A549 (cell line): ENCODE results near the gene COPB2. TPM values are rescaled to one million over a fixed set of nuclear protein-coding genes. Genes with fewer than 3 reads are reported as not detected.
"Not testable (repeated sequence)": the region's sequence is repeated elsewhere in the genome, so short reads cannot be mapped to it uniquely, and the experiment has no call there.

Experiments used
- ATAC-seq, 2 experiments: fragments of 200-7000 bp in 1 of 2; fragments of >200 bp in 1 of 2; cut with Nextera tagmentation in 1 of 2; cut with Tn5 transposase in 1 of 2; 3 replicates each; pipeline versions ENCODE4 v1.8.0 to v1.9.1; 2018 to 2020; ENCODE audit warnings: mild to moderate bottlenecking in 1 of 2, moderate library complexity in 1 of 2
- CTCF ChIA-PET: fragments of 300-600 bp; sonication (Branson Sonifier 250); formaldehyde crosslinking; extraction: SDS; loops from one replicate; lab custom pipeline; 2021; ENCODE audit warnings: antibody characterized with exemption, inconsistent platforms; lab: Yijun Ruan, JAX
- POLR2A ChIA-PET: fragments of 350-600 bp; formaldehyde crosslinking; extraction: SDS; loops from one replicate; lab custom pipeline; 2021; ENCODE audit warnings: antibody characterized with exemption, inconsistent platforms; lab: Yijun Ruan, JAX
- DNase-seq, 2 experiments: peaks; one replicate each; pipeline versions ENCODE4 v3.0.0 to v3.0.0-alpha.2; 2011 to 2016; ENCODE audit warnings: low read depth in 1 of 2, low spot score in 1 of 2
- FAIRE-seq: peaks from 2 replicates; lab custom pipeline; 2011; peaks lifted over from hg19 to GRCh38; lab: Jason Lieb, UNC
- H3K27ac ChIP-seq, 2 experiments: fragments of >200 bp; sonication (Bioruptor Twin); formaldehyde crosslinking; 3 replicates each; pipeline ENCODE4 v1.5.1; 2016 to 2017
- H3K4me1 ChIP-seq: fragments of >200 bp; sonication (Bioruptor Twin); formaldehyde crosslinking; 3 replicates; pipeline ENCODE4 v1.6.1; 2016
- H3K4me2 ChIP-seq: fragments of >200 bp; sonication (Bioruptor Twin); formaldehyde crosslinking; 3 replicates; pipeline ENCODE4 v1.6.1; 2016
- H3K4me3 ChIP-seq: fragments of >200 bp; sonication (Bioruptor Twin); formaldehyde crosslinking; 3 replicates; pipeline ENCODE4 v1.5.1; 2016
- H3K9me3 ChIP-seq: fragments of >200 bp; sonication (Bioruptor Twin); formaldehyde crosslinking; 3 replicates; pipeline ENCODE4 v1.6.1; 2016
- ATOH8 ChIP-seq: fragments of 250-450 bp; sonication (Bioruptor Pico); IDR thresholded peaks from 2 replicates; pipeline ENCODE4 v1.5.0; 2020; ENCODE audit warnings: low read depth, mild to moderate bottlenecking, moderate library complexity
- BHLHE40 ChIP-seq: IDR thresholded peaks from 2 replicates; pipeline ENCODE4 v1.6.1; 2012; ENCODE audit warnings: low read depth, low read length, inconsistent platforms
- CBX8 ChIP-seq: fragments of 200-600 bp; sonication (generic); IDR thresholded peaks from 2 replicates; pipeline ENCODE4 v1.6.1; 2016
- CEBPB ChIP-seq, 2 experiments: fragments of >200 bp in 1 of 2; sonication (Bioruptor Twin) in 1 of 2; formaldehyde crosslinking in 1 of 2; IDR thresholded peaks; 2 replicates each; pipeline ENCODE4 v1.6.1; 2012 to 2016
- CHD4 ChIP-seq: fragments of 200-600 bp; sonication (generic); IDR thresholded peaks from 2 replicates; pipeline ENCODE4 v1.6.1; 2016; ENCODE audit warnings: antibody characterized with exemption, mild to moderate bottlenecking, borderline replicate concordance
- EHF ChIP-seq: fragments of 250-450 bp; sonication (Bioruptor Pico); IDR thresholded peaks from 2 replicates; pipeline ENCODE4 v1.5.0; 2020; ENCODE audit warnings: mild to moderate bottlenecking
- ELK1 ChIP-seq: fragments of 150-350 bp; IDR thresholded peaks from 2 replicates; pipeline ENCODE4 v1.6.1; 2014; ENCODE audit warnings: low read depth, mild to moderate bottlenecking, low read length
- ESRRA ChIP-seq: fragments of 150-350 bp; IDR thresholded peaks from 2 replicates; pipeline ENCODE4 v1.6.1; 2014; ENCODE audit warnings: mild to moderate bottlenecking, low read length, borderline replicate concordance
- FOXS1 ChIP-seq: fragments of 250-450 bp; sonication (Bioruptor Pico); IDR thresholded peaks from 2 replicates; pipeline ENCODE4 v1.5.0; 2020; ENCODE audit warnings: mild to moderate bottlenecking, moderate library complexity
- HDAC2 ChIP-seq: fragments of 200-600 bp; sonication (generic); IDR thresholded peaks from 2 replicates; pipeline ENCODE4 v1.6.1; 2016
- HES2 ChIP-seq: fragments of >200 bp; sonication (Bioruptor Twin); formaldehyde crosslinking; IDR thresholded peaks from 2 replicates; pipeline ENCODE4 v1.6.1; 2016
- HOXB13 ChIP-seq: fragments of 250-450 bp; sonication (Bioruptor Pico); IDR thresholded peaks from 2 replicates; pipeline ENCODE4 v1.5.0; 2020; ENCODE audit warnings: low read depth, mild to moderate bottlenecking, moderate library complexity
- JUN ChIP-seq, 2 experiments: fragments of >200 bp; sonication (Bioruptor Twin); formaldehyde crosslinking; IDR thresholded peaks; 2 replicates in 1 of 2; 3 replicates in 1 of 2; pipeline ENCODE4 v1.6.1; 2016 to 2017
- JUNB ChIP-seq: fragments of >200 bp; sonication (Bioruptor Twin); formaldehyde crosslinking; IDR thresholded peaks from 2 replicates; pipeline ENCODE4 v1.6.1; 2016
- KDM5A ChIP-seq: fragments of 200-600 bp; sonication (generic); IDR thresholded peaks from 2 replicates; pipeline ENCODE4 v1.6.1; 2016; ENCODE audit warnings: antibody characterized with exemption, mild to moderate bottlenecking
- MAFK ChIP-seq: fragments of 450-650 bp; IDR thresholded peaks from 2 replicates; pipeline ENCODE4 v1.6.1; 2014; ENCODE audit not compliant: partially characterized antibody
- NFE2L2 ChIP-seq: fragments of 150-350 bp; conservative IDR thresholded peaks from 2 replicates; pipeline ENCODE4 v1.6.1; 2014; ENCODE audit warnings: low read length
- NPAS2 ChIP-seq: fragments of 250-450 bp; sonication (Bioruptor Pico); IDR thresholded peaks from 2 replicates; pipeline ENCODE4 v1.8.0; 2022; ENCODE audit warnings: mild to moderate bottlenecking, moderate library complexity, borderline replicate concordance
- NR3C1 ChIP-seq: fragments of >200 bp; sonication (Bioruptor Twin); formaldehyde crosslinking; IDR thresholded peaks from 3 replicates; pipeline ENCODE4 v1.6.1; 2017
- PHF8 ChIP-seq: fragments of 200-600 bp; sonication (generic); IDR thresholded peaks from 2 replicates; pipeline ENCODE4 v1.6.1; 2016; ENCODE audit warnings: low read depth, mild to moderate bottlenecking, antibody characterized with exemption, moderate library complexity, borderline replicate concordance
- RFX5 ChIP-seq: fragments of 450-650 bp; IDR thresholded peaks from 2 replicates; pipeline ENCODE4 v1.7.1; 2014; ENCODE audit warnings: antibody characterized with exemption, mild to moderate bottlenecking, moderate library complexity
- SMC3 ChIP-seq: fragments of >200 bp; sonication (Bioruptor Twin); formaldehyde crosslinking; IDR thresholded peaks from 3 replicates; pipeline ENCODE4 v1.6.1; 2018; ENCODE audit warnings: inconsistent platforms
- TP53 ChIP-seq: fragments of 250-450 bp; sonication (Bioruptor Pico); IDR thresholded peaks from 2 replicates; pipeline ENCODE4 v1.5.0; 2021; ENCODE audit warnings: mild to moderate bottlenecking, moderate library complexity
- ZFP36 ChIP-seq: fragments of 450-650 bp; IDR thresholded peaks from 2 replicates; pipeline ENCODE4 v1.6.1; 2014; ENCODE audit warnings: borderline replicate concordance; ENCODE audit not compliant: partially characterized antibody
- ZNF302 ChIP-seq: fragments of 250-450 bp; sonication (Bioruptor Pico); IDR thresholded peaks from 2 replicates; pipeline ENCODE4 v1.9.0; 2021; ENCODE audit warnings: inconsistent platforms, mild to moderate bottlenecking, moderate library complexity
- WGBS: methylation state at CpG from one replicate; pipeline ENCODE4 v1.1.6; 2017; ENCODE audit errors: missing lambda C conversion rate; 5-methylcytosine and 5-hydroxymethylcytosine counted together
- polyA plus RNA-seq, 4 experiments: library from polyadenylated mRNA; depleted of rRNA in 3 of 4; stranded (reverse); fragments of >200 nt; fragmentation: RNase III in 1 of 4; extraction: RNeasy Plus Mini Kit Qiagen cat#74134 plus additional on column Dnase treatment in 1 of 4; gene quantifications; 2 replicates in 3 of 4; 3 replicates in 1 of 4; pipeline ENCODE4 v1.2.3, GENCODE V29; 2011 to 2017

Gene COPB2
- polyA plus RNA-seq, 2 of the 4 experiments (the other 2 are of a cell fraction): 109 to 124 TPM

GRCh38 chr3:139388821-139389551, 461 bp downstream of the COPB2 start:
- FAIRE-seq: no peak
- TF ChIP-seq KDM5A (peak; percentile 52; the same call in 1 of the 2 replicates), RFX5 (no peak), MAFK (no peak), TP53 (CRISPR knock-in tag) (no peak), PHF8 (peak; percentile 82)
- TF ChIP-seq, all 56 proteins: peak for 2
- WGBS: 2% methylated on average over 13 of the region's 25 CpGs
- DNase-seq: no peak
- Histone ChIP-seq H3K27ac (peak overlapping the region; percentile 88 to 97), H3K9me3 (no peaks in the 10 kb centered on the region), H3K4me3 (peak overlapping the region; percentile 97), H3K4me1 (peaks cover 11% of the 10 kb centered on the region; the same call in 2 of the 3 replicates), H3K4me2 (peak overlapping the region; percentile 81)
- ChIA-PET POLR2A (interaction anchor here (1.2 to 1.7 kb wide), 2 partner anchors 9 to 28 kb away, joined by 5 to 7 read pairs; no protein-coding TSS in a partner anchor), CTCF (interaction anchor here (2.1 kb wide), 1 partner anchor 35 kb away, joined by 5 read pairs; no protein-coding TSS in a partner anchor)
- no peak; a peak in 2 of 6 replicates for ATAC-seq

GRCh38 chr3:139388077-139388476, 1.4 kb downstream of the COPB2 start:
- TF ChIP-seq JUN (IDR thresholded peaks at IDR 0.05) (no peak), ZNF302 (no peak), NFE2L2 (no peak)
- TF ChIP-seq, all 56 proteins: peak for 0
- H3K27ac ChIP-seq: no peak overlapping the region
- ChIA-PET POLR2A (no interaction called here), CTCF (no interaction called here)
- peak overlapping the region; percentile 97 for H3K4me3 ChIP-seq
- H3K4me2 ChIP-seq: peak overlapping the region; percentile 81
- FAIRE-seq: no peak
- WGBS: 55% methylated on average over 10 of the region's 10 CpGs
- no peaks in the 10 kb centered on the region for H3K9me3 ChIP-seq
- ATAC-seq: no peak
- peaks cover 11% of the 10 kb centered on the region; the same call in 2 of the 3 replicates for H3K4me1 ChIP-seq
- DNase-seq: no peak

- H3K4me2 ChIP-seq, H3K27ac ChIP-seq, H3K4me3 ChIP-seq, H3K9me3 ChIP-seq, ATAC-seq, DNase-seq, FAIRE-seq, CTCF ChIA-PET, POLR2A ChIA-PET, H3K4me1 ChIP-seq: not testable (repeated sequence)
- WGBS: 86% methylated on average over 2 of the region's 2 CpGs
These were observed 7.2 kb downstream of the COPB2 start for GRCh38 chr3:139382291-139382690.

GRCh38 chr3:139380575-139380974, 8.9 kb downstream of the COPB2 start:
- FAIRE-seq (no peak), DNase-seq (no peak), ATAC-seq (no peak)
- no peak overlapping the region for H3K4me3 ChIP-seq
- no peak overlapping the region for H3K27ac ChIP-seq
- TF ChIP-seq SMC3: no peak
- no peak for TF ChIP-seq HES2
- no peak for TF ChIP-seq EHF (CRISPR knock-in tag)
- TF ChIP-seq RFX5: no peak
- TF ChIP-seq JUNB: no peak
- TF ChIP-seq ATOH8 (CRISPR knock-in tag): no peak
- TF ChIP-seq TP53 (CRISPR knock-in tag): no peak
- TF ChIP-seq ZFP36: no peak
- TF ChIP-seq NR3C1: no peak
- TF ChIP-seq BHLHE40: no peak
- TF ChIP-seq CEBPB (IDR thresholded peaks at IDR 0.05): no peak
- TF ChIP-seq FOXS1 (CRISPR knock-in tag): no peak
- TF ChIP-seq ESRRA: no peak
- no peak for TF ChIP-seq ELK1
- TF ChIP-seq CHD4: no peak
- no peak for TF ChIP-seq HOXB13
- no peak for TF ChIP-seq CBX8
- no peak for TF ChIP-seq NPAS2
- no peak for TF ChIP-seq HDAC2
- TF ChIP-seq JUN (IDR thresholded peaks at IDR 0.05): no peak
- TF ChIP-seq, all 56 proteins: peak for 0
- no peaks in the 10 kb centered on the region for H3K4me1 ChIP-seq
- no peak overlapping the region for H3K4me2 ChIP-seq
- CTCF ChIA-PET: no interaction called here
- 94% methylated on average over 4 of the region's 4 CpGs for WGBS
- H3K9me3 ChIP-seq: no peaks in the 10 kb centered on the region
- POLR2A ChIA-PET: no interaction called here
